HG03378 (cell line): Measurements from ENCODE around the gene TPPP.

Experiments
- ATAC-seq: cut with Tn5 transposase; IDR thresholded peaks from one replicate; pipeline ENCODE4 v1.9.1; 2021; ENCODE audit warnings: mild to moderate bottlenecking, moderate library complexity; ENCODE audit not compliant: unreplicated experiment

Gene TPPP

DNA sequence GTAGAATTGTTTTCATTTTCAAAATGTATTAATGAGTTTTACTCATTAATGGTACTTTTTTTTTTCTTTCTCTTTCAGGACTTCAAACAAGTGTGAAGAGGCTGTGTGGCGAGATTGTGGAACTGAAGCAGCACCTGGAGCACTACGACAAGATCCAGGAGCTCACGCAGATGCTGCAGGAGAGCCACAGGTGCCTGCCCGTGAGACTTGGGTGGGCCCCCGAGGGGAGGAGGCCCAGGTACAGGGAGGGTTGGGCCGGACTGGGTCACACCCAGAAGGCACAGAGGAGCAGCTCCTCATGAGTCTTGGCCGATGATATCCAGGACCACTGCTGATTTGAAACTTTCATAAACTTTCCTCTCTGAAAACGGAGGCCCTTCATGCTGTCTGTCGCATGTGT, 45.4 kb downstream of the TPPP start:
- no peak for ATAC-seq

DNA sequence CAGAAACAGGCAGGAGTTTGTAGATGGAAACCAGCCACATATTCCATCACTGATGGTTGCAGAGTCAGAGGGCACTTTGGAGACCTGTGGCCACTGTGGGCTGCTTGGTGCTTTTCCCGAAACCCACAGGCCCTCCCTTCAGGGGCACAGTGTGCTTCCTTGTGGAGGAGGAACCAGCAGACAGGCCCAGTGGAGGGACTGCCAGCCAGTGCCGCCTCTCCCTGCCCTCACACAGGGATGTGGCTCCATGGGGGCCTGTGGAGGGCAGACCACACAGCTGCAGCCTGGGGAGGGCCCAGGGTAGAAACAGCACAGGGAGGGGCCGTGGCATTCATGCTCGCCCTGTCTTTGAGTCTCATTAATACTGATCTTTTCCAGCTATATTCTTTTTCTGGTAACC, 45.8 kb downstream of the TPPP start:
- no peak for ATAC-seq

DNA sequence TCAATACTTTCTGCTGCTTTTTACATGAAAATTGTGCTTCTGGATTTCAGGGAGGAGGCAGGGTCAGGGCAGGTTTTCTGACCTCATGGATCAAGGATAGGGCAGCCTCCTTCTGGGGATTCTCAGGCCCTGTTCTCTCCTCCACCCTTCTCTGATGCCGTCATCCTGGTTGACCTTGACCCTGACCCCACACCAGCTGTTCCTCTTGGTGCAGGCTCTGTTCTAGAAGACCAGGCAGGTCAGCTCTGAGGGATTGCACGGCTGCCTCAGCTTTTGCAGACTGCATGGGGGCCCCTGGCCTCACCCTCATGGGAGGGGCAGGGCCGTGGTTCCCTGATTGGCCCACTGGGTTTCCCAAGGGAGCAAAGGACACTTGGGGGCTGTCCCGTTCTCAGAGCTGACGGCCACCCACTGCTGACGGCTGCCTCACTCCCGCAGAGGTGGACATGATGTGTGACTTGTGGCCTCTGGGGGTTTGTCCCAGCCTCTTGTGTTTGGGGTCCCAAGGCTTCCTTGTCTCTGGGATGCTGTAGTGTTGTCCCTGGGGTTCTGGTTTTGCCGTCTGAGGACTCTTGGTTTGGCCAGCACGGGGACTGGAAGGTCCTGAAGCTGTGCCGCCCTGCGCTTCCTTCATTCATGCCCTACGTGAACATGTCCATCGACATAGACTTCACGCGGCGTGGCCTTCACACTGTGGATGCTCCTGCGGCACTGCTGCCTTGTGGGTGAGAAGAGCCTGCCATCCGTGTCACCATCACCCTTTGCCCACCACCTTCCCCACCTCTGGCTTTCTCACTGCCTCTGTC, 46.6 kb downstream of the TPPP start:
- no peak for ATAC-seq

DNA sequence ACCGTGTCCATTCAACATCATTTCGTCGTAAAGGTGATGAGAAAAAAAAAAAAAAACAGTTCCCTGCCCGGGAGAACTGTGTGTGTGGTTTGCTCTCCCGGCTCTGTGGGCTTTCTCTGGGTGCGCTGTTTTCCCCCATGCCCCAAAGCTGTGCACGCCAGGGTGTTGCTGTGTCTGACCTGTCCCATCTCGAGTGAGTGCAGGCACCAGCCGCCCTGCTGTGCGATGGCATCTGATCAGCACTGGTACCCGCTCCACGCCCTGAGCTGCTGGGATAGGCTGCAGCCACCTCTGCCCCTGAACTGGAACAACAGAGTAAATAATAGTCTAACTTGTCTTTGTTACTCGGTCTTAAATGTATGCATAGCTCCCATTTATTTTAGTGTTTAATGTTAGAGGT, 47.7 kb downstream of the TPPP start:
- no peak for ATAC-seq

DNA sequence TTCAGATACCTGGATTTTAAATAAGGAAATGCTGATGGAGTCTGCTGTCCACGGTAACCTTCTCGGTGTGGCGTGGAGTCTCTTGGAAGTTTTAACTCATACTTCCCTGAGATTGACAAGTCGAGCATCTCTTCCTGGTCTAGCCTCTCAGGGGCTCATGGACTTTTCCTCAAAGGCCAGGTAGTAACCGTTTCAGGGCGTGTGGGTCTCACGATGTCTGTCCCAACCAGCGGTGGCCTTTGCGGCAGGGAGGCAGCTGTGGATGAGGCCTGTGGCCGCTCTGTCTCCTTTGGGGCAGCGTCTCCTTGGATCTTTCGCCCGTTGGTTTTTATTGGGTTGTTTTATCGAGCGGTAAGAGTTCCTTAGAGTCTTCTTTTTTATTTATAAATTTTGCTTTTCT, 48.2 kb downstream of the TPPP start:
- no peak for ATAC-seq

DNA sequence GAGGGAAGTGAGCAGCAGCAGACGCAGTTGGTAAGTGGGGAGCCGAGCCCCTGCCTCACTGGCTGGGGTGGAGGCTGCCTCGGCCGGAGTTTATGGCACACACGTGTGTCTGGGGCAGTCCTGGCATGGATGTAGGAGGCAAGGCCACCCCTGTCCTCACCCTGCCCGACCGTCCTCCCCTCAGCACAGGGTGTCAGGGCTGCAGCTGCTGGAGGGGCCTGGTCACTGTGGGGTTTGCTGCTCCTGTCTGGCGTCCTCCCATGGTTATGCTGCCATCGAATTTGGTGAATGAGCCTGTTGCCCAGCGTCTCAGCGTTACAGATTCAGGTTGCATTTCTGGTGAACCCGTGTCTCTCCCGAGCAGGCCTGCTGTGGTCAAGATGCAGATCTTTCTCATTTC, 48.6 kb downstream of the TPPP start:
- no peak for ATAC-seq

DNA sequence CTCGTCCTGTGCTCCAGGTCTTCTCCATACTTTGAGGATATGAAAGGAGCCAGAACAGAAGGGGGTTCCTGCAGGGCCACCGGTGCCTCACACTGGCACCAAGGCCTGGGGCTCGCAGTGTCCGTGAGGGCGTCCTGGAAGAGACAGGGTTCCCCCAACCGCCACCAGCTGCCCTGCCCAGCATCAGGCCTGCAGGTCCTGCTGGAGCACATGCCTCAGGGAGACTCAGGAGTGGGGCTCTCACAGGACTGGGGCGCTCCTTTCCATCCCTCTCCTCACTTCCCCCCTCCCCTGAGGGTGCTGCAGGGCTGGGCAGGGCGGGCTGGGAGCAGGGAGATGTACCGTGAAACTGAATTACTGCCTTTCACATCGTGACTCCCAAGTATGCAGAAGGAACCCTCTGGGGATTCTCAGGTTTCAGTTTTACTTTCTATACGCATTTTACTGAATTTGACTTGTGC, 49.3 kb downstream of the TPPP start:
- ATAC-seq = peak; percentile 81

DNA sequence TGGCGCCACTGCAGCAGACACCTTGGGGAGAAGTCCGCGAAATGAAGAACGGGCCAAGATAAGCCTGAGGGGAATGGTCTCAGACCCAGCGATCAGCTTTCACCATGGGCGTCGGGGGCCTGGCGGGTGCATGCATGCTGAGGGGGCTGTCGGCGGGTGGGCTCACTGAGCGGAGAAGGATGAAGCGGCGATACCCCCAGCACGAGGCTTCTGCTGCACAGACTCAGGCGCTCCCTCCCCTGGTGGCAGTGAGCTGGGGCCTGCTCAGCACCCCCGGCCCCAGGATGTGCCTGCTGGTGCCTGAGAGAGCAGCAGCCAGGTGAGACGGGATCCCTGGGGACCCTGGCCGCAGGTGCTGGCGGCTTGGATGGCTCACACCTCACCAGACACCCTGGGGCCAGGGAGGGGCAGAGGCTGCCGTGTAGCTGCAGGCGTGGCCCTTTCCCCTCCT, 49.8 kb downstream of the TPPP start:
- peak; percentile 28 for ATAC-seq

DNA sequence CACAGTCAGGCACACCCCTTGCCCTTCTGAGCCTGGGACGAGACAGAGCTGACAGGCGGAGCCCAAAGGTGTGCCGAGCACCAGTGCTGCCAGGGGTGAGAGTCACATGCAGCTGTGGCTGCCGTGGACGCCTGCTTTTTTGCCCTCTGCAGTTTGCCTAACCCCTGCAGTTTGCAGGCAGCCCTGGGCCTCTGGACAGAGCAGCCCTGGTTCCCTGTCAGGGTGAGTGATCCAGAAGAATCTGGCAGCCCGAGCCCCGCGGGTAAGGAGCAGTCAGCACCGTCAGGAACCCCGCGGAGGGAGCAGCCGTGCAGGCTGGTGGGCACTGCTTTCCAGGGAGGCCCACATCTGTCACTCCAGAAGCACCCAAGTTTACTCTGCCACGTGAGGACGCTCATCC, 50.7 kb downstream of the TPPP start:
- no peak for ATAC-seq

DNA sequence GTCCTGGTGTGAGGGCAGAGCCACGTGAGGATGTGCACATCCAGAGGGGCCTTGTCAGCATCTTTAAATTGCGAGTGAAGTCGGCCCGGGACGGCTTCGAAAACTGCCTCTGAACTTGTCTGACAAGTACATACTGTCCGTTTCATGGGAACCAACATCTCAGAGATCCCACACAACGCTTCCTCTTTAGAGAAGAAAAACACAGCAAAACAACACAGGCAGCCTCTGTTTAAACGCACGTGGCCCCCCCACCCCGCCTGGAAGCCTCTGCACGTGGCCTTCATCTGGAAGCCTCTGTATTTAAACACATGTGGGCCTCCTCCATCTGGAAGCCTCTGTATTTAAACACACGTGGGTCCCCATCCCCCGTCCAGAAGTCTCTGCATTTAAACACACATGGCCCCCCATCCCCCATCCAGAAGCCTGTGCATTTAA, 51.8 kb downstream of the TPPP start:
- no peak for ATAC-seq

DNA sequence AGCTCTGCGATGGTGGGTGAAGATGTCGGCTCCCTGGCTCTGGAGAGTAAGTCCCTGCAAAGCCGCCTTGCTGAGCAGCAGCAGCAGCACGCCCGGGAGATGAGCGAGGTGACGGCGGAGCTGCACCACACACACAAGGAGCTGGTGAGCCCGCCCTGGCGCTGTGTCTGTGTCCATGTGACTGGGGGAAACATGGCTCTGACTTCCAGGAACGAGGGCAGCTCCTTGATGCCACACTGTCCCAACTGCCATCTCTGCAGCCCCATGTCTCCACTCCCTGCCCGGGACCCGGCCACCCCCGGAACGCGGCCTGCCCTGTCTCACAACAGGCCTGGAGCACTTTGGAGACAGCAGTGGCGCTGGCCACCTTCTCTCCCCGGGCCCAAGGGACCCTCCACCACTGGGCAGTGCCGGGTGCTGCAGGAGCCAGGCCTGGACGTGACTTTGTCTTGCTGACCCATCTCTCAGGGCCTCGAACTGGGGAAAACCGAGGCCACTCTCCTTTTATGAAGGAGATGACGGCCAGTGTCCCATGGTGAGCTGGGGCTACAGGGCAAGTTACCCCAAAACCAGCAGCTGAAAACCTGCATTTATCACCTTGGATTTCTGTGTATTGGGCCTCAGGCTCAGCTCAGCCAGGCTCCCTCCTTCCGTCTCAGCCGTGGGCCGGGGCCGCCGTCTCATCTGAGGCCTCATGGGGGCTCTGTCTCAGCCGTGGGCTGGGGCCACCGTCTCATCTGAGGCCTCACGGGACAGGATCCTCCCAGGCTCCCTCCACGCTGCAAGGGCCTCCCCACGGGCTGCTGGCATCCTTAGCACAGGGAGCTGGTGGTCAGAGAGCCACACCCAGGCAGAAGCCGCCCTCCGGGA, 52.5 kb downstream of the TPPP start:
- no peak for ATAC-seq

DNA sequence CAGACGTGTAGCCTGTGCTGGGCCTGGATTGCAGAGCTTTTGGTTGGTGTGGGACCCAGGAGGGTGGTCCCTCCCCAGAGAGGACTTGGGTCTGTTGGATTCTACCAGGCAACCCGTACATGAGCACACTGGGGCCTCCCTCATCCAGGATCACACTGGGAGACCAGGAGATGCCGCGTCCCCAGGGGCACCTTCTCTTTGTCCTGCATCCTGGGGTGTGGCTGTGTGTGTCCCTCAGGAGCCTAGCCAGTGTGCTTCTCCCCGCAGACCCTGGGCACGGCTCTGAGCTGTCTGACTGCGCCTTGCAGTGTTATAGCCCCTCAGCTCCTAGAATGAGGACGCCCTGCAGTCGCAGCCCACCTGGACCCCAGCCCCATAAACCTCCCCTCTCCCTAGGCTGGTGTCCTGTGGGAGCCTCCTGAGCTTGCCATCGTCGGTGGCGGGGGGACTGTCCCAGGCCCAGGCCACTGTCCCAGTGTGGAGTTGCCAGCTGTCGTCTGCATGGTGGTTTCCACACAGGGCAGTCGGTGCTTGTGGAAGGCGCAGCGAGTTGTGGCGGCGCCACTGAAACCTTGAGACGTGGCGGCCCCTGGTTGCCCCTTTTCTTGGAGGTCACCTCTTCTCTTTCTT, 53.5 kb downstream of the TPPP start:
- ATAC-seq = no peak

DNA sequence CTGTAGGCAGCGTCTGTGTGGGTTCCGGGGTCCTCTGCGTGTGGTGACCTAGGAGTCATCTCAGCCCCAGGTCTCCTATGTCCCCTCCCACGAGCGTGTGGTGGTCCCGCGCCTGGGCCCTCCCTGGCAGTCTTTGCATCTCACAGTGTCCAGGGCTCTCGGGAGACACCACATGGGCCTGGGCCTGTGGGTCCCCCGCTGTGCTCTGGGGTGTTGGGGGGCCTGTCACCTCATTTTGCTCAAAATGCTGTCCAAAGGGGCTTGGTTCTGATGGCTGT, 54.0 kb downstream of the TPPP start:
- no peak for ATAC-seq

DNA sequence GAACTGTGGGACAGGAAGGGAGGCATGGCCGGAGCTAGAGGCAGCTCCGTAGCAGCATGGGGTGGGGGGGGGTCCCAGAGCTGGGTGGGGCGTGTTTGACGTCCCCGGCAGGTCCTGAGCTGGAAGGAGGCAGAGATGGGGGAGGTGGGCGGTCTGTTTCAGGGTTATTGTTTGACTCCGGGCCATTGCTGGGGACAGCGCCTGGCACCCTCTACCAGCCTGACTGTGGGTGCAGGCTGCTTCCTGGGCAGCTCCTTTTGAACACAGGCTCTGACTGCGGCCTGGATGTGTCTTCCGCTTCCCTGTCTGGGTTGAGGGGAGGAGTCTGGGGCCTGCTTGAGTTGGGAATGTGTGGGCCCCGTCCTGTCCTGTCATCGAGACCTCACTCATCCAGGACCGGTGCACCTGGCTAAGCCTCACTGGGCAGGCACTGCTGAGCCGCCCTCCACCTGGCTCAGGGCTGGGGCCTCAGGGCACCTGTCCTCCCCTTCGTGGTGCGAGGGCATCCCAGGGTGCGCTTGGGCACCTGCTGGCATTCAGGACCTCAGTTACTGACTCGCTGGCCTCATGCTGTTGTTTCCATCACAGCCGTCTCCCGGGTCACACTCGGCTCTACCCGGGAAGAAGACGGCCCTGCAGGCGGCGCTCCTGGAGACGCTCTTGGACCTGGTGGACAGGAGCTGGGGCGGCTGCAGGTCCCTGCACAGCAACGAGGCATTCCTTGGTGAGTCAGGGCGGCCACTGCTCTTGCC, 54.5 kb downstream of the TPPP start:
- ATAC-seq = no peak

DNA sequence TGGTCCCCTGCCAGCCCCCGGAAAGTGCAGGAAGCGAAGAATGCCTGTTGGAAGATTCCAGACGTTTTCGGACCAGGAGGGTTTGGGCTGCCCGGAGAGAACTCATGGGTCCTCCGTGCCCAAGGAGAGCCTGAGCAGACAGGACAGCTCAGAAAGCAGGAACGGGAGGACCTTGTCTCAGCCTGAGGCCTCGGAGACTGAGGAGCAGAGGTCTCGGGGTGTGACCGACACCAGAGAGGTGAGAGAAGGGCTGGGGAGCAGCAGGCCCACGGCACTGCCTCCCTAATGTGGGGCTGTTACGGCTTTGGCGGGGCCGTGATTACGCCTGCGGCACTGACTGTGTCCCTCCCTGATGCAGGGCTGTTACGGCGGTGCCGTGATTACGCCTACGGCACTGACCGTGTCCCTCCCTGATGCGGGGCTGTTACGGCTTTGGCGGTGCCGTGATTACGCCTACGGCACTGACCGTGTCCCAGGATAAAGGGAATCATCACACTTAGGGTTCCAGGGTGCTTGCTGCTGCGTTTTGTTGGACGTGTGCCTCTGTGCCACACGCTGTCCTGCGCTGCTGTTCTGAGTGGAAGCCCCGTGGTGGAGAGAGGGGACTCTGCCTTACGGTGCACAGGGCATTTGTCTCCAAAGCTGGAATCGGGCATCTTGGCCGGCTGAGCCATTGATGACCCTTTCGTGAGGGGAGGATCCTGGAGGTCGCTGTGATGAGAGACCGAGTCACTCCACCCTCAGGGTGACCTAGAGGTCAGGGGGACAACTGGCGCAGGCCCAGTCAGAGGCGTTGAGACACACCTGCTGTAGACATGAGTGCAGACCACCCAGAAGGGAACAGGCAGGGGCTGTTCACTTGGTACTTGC, 55.3 kb downstream of the TPPP start:
- no peak for ATAC-seq

DNA sequence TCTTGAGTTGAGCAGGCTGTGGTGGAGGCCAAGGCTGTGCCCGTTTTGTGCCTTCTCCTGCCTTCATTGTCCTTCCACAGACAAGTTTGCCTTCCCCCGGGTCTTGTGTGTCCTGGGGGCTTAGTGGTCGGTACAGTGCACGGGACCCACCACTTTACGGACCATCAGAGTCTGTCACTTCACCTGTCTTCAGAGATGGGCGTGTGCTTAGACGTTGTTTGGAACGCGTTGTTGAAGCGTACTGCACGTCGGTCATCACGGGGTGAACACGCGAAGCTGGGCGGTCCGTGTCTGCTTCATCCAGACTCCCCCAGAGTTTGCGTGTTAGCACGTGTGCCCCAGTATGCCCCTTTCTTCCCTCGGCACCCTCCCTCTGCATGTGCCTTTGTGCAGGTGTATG, 56.2 kb downstream of the TPPP start:
- ATAC-seq = no peak

DNA sequence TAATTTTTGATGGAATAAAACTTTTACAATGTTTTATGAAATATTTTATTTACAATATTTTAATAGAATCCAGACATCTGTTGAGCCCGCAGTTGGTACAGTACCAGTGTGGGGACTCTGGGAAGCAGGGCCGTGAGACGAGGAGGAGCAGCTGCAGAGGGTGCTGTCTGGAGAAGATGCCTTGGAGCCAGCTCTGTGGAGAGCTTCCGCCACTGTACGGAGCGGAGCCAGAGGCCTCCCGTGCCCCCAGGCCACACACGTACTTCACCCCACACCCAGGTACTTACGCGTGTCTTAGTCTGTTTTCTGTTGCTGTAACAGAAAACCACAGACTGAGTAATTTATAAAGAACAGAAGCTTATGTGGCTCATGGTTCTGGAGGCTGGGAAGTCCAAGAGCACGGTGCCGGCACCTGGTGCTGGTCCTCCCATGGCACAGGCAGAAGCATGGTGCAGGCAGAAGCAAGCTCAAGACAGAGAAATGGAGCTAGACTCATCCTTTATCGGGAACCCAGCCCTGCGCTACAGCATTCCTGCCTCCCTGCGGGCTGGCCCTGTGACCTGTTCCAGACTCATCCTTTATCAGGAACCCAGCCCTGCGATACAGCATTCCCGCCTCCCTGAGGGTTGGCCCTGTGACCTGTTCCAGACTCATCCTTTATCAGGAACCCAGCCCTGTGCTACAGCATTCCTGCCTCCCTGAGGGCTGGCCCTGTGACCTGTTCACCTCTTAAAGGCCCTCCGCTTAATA, 57.7 kb downstream of the TPPP start:
- no peak for ATAC-seq

DNA sequence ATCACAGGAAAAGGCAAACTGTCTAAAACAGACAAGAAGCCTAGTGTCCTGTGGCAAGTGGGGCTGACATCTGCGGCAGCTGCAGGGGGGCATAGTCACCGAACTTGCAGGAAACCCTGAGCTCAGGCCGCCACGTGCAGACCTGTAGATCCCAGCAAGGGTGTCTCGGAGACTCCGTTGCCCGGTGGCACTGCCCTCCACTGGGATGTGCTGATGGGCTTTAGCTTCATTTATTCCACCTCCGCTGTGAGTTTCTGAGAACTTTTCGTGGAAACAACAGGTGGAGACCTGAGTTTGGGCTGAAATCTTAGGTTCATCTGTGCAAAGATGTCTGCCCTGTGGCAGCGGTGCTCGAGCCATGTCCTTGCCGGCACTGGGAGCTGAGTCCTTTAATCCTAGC, 59.0 kb downstream of the TPPP start:
- ATAC-seq = no peak

DNA sequence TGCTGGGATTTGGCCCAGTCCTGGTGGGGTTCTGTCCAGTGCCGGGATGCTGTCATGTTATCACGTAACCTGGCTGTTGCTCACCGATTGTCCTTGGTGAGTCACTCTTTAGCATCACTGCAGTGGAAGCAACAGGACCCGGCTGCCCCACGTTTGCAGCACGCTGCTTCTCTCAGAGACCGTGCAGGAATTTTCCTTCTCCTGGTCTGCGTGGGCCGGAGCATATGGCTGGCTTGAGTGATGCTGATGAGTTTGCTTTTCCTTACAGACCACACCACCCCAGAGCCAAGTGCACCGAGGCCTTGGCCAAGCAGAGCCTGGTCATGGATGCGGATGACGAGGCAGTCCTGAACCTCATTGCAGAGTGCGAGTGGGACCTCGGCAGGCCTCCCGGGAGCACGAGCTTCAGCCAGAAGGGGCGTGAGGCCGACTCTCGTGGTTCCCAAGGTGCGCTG, 59.6 kb downstream of the TPPP start:
- ATAC-seq = no peak
